Gastroesophageal sphincter (tissue), 3 donors: ENCODE data around the gene ITPR2.

ENCODE experiments used
- CTCF ChIP-seq, 4 experiments: fragments of 200-600 bp in 2 of 4; fragments of 450-650 bp in 2 of 4; sonication (generic) in 1 of 4; IDR thresholded peaks; one replicate each; pipeline ENCODE4 v1.5.1; 2017 to 2019; ENCODE audit warnings: antibody characterized with exemption in 4 of 4, mild to moderate bottlenecking in 2 of 4, moderate library complexity in 2 of 4
- EP300 ChIP-seq: sonication (generic); formaldehyde crosslinking; IDR thresholded peaks from one replicate; pipeline ENCODE4 v1.6.1; 2017; ENCODE audit warnings: antibody characterized with exemption, mild to moderate bottlenecking
- POLR2A ChIP-seq, 2 donors: fragments of 450-650 bp; IDR thresholded peaks; one replicate each; pipeline ENCODE4 v1.6.1; 2017; ENCODE audit warnings: antibody characterized with exemption in 2 of 2, mild to moderate bottlenecking in 2 of 2, moderate library complexity in 1 of 2
- POLR2AphosphoS5 ChIP-seq: sonication (generic); formaldehyde crosslinking; IDR thresholded peaks from one replicate; pipeline ENCODE4 v1.6.1; 2017; ENCODE audit warnings: antibody characterized with exemption

DNA sequence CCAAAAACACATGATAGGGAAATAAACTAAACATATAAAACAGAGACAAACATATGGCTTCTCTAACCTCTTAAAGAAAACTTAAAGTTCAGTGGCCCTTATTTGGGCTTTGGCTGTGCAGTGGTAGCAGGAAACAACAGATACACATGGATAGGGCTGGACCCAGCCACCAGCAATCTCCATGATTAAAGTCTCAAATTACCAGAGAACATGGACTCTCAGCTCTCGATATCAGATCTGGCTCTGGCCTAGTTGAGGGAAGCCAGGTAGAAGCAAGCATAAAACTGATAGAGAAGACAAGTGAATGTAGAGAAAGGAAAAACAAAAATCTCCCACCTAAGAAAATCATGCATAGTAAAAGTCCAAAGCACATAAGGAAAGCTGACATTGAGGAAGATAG lies 164.8 kb downstream of the ITPR2 start:
- TF ChIP-seq CTCF (IDR thresholded peaks at IDR 0.05) (no peak), POLR2A (IDR thresholded peaks at IDR 0.05) (no peak), POLR2AphosphoS5 (no peak), EP300 (no peak)
